Uterus (tissue), 2 donors: ENCODE data around the gene SLC66A2.

Experiments
- POLR2A ChIP-seq, 2 donors: fragments of 450-650 bp; IDR thresholded peaks; one replicate each; pipeline ENCODE4 v1.6.1; 2016; ENCODE audit warnings: antibody characterized with exemption in 2 of 2, mild to moderate bottlenecking in 1 of 2, moderate library complexity in 1 of 2
- TF ChIP-seq, protein P1 (sequence below), 4 experiments: fragments of 200-600 bp in 2 of 4; fragments of 450-650 bp in 2 of 4; sonication (generic) in 2 of 4; IDR thresholded peaks; one replicate each; pipeline ENCODE4 v1.5.1; 2016 to 2019; ENCODE audit warnings: antibody characterized with exemption in 4 of 4, mild to moderate bottlenecking in 2 of 4, moderate library complexity in 1 of 4

DNA sequence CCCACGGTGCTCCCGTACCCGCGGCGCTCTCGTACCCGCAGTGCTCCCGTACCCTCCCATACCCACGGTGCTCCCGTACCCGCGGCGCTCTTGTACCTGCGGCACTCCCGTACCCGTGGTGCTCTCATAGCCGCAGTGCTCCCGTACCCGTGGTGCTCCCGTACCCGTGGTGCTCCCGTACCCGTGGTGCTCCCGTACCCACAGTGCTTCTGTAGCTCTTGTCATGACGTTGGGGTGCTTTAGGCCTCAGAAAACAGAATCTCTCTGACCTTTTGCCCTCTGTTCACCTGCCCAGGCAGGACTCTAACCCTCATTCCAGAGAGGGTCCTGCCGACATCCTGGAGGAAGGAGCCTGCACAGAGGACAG, 35.3 kb downstream of the SLC66A2 start:
- TF ChIP-seq POLR2A (IDR thresholded peaks at IDR 0.05) = no peak
- TF ChIP-seq, protein P1, sequence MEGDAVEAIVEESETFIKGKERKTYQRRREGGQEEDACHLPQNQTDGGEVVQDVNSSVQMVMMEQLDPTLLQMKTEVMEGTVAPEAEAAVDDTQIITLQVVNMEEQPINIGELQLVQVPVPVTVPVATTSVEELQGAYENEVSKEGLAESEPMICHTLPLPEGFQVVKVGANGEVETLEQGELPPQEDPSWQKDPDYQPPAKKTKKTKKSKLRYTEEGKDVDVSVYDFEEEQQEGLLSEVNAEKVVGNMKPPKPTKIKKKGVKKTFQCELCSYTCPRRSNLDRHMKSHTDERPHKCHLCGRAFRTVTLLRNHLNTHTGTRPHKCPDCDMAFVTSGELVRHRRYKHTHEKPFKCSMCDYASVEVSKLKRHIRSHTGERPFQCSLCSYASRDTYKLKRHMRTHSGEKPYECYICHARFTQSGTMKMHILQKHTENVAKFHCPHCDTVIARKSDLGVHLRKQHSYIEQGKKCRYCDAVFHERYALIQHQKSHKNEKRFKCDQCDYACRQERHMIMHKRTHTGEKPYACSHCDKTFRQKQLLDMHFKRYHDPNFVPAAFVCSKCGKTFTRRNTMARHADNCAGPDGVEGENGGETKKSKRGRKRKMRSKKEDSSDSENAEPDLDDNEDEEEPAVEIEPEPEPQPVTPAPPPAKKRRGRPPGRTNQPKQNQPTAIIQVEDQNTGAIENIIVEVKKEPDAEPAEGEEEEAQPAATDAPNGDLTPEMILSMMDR (IDR thresholded peaks at IDR 0.05) = no peak
